Activated T-cell treated with anti-CD3 and anti-CD28 coated beads for 48 hours (primary cell): Measurements from ENCODE around the gene ANKRD28.
A peak's percentile ranks its signal among the peaks of the same experiment; 100 is the strongest.
"Not testable (repeated sequence)": the region's sequence is repeated elsewhere in the genome, so short reads cannot be mapped to it uniquely, and the experiment has no call there.

Source experiments
- DNase-seq: peaks from one replicate; pipeline ENCODE4 v3.0.0-alpha.2; 2020; ENCODE audit warnings: low read depth

ANKRD28 gene

DNA sequence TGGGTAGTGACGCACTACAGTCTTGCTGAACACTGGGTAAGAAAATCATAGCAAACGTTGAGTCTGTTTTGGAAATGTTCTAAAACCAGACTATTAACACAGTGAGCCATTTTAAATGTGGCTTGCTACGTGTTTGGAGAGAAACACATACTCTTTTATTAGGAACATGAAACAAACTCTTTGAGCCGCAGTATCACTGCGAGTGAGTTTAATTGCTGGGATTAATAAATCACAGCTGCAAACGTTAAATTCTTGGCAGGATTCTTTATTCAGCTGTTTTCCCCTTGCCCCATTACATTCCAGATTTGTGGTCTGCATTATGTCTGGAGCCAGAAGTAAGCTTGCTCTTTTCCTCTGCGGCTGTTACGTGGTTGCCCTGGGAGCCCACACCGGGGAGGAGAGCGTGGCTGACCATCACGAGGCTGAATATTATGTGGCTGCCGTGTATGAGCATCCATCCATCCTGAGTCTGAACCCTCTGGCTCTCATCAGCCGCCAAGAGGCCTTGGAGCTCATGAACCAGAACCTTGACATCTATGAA is 162.6 kb downstream of the ANKRD28 start:
- no peak for DNase-seq

DNA sequence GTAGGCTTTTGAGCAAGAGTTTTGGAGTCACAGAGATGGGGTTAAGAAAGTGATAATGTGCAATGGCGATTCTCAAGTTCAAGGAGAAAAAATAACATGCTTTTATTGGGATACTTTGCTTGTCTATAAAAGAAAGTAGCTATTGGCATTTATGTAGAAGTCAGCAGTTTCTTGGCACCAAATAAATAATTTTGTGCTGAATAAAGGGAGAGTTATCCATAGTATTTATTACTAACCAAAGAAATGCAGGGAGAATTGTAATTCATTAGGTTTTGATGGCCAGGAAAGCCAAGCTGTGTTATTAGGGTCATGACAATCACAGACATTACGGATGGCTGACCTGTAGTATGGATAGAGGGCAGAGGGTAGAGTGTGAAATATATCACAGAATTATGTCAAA is 163.1 kb downstream of the ANKRD28 start:
- no peak for DNase-seq

DNA sequence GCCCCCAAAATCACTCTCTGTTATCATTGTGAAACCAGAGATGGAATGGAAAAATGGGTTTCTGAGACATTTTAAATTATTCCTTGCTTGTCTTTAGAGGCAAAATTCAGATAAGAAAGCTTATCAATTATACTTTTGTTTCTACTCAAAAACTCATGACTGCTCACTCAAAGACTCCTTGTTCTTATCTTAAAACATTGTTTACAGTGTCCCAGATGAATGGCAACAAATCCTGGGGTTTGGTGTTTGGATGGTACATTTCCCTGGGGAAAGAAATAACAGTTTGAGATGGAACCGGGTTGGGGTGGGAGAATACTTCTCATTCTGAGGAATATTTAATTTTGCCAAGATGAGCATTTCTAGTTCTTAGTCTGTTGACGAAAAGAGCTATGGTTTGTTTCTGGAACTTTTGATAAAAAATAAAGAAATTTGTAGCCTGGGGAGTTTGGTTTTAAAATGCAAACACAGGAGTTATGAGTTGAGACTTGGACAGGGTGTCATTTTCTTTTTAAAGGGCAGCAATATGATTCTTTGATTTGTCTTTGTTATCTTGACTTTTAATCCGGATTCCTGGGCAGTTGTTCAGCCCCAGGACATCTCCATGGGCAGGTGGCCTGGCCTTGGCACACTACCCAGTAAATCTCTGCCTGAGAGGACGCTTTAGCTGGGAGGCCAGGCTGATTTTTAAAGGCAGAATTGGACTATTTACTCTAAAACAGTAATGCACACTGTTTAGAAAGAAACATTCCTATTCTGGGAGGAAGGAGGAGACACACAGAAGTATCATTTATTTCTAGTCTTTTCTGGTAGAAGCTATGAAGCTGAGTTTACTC is 163.8 kb downstream of the ANKRD28 start:
- DNase-seq = no peak

DNA sequence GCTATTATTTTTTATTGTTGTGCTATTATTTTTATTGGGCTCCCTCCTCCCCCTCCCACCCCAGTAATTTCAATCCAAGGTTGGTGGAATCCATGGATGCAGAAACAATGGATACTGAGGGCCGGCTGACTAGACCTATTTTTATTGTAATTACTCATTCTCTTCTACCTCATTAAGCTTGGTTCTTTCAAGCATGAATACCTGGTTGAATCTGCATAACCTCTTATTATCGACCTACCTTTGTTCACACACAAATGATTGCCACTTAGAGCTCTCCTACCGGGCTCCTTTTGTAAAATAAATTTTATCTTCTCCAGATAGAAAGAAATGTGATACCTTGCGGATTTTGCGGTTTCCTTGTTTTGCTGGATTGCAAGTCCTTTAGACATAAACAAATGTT is 164.6 kb downstream of the ANKRD28 start:
- DNase-seq = no peak

DNA sequence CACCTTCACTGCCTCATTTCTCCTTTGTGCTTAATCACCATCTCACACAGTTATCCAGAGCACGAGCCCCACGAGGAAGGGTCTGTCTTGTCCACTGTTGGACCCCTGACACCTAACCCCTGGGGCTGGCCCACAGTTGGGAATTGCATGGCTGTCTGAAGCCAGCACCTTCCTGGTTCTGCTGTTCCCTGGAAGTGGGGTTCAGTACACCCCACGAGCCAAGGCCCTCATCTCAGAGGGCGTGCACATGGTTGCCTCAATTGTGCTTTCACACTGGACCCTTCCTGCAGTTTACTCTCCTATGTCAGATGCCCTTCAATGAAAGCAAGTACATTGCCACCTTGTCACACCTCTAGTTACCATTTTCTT is 165.6 kb downstream of the ANKRD28 start:
- DNase-seq = no peak

DNA sequence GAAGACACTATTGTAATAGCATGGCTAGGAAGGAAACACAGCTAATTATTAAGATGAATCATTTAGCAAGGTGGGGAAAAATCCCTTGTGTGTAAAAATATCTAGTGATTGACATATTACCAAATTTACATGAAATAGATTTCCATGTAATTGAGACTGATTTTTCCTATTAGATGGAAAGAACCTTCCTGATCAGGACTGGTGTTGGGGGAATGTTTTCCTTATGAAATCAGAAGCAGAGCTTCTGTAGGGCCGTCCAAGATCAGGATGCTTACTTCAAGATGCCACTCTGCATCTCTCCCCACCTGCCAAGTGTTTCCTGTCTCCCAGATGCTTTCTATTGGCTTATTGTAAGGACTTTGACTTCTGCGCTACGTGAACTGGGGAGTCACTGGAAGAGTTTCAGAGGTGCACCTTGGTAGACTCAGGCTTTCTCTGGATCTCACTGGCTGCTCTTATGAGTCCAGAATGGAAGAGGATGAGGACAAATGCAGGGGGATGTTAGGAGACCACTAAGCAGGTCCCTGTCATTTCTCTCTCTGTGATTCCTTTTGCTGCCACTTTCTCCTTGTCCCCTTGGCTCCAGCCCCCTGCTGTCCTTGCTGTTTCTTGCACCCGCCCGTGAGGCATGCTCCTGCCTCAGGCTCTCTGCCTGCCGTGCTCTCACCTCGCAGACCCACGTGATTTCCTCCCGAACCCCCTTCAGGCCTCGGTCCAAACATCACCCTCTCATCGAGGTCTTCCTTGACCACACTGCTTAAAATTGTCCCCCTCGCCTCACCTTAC is 166.2 kb downstream of the ANKRD28 start:
- DNase-seq = no peak

DNA sequence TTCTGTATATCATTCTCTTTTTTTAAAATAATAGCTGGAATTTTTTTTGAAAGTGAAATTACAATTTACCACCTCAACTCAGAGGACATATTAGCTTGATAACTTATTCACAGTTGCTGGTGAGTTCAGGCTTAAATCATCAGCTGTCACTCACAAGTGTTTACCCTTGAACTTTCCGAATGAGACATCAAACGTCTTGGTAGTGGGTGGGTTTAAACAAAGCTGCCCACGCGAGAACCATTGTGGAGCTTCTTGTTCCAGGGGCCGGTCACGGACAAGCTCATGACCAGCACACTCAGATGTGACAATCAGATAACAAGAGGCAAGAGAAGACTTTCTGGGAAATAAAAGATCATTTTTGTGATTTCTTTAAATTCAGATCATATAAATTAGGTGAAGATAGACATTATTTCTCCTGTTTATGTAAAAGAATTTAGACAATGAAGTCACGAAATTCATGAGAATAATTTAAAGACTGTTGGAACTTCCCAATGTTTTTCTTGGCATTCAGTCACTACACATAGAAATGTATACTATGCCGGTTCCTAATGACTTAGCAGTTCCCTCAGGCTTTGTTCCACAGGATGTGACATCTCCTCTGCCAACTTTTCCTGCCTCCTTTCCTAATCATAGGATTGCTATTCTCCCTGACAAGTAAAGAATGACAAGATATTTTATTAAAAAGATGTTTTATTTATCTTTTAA is 167.0 kb downstream of the ANKRD28 start:
- no peak for DNase-seq

DNA sequence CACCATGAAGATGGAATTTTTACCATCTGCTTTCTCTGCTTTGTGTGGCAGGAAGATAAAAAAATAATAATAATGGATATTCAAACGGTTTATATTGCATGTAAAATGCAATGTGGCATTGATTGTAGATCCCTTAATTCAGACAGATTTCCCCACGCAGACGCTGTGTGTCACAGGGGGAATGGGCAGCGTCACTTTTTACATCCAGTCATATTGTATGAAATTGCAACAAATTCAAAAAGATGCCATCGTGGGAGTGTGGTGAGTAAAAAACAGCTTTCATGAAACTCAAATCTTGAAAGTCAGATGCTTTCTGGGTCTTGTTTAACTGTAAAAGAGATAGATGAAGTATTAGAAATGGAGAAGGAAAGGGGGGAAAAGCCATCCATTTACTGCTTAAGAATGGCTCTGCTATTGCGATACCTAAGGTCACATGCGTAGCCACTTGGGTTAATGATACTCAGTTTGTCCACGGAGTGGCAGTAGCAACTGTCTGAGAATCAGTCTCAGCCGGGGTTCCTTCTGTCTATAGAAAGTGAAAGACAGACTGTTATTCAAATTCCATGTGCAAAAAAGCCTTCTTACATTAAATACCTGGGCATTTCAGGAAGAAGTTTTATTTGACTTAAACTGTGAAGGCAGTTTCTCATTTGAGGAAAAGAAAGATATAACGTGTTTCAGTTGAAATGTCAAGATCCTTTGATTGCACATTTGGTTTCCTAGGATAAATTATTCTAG is 167.8 kb downstream of the ANKRD28 start:
- DNase-seq = peak; percentile 27

DNA sequence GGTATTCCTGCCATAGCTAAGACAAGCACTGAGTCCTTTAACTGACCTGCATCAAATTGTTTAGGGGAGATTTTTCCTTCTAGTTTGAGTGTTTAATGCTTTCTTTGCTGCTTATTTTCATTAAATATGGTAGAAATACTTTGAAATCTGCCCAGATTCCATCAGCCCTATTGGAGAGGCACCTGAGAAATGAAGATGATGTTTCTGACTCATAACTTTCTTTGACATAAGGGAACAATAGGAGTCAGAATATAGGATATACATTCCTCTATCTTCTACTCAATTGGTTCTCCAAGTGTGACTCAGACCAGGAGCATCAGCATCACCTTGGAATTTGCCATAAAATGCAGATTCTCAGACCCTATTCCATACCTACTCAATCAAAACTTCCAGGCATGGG is 168.8 kb downstream of the ANKRD28 start:
- DNase-seq = no peak

DNA sequence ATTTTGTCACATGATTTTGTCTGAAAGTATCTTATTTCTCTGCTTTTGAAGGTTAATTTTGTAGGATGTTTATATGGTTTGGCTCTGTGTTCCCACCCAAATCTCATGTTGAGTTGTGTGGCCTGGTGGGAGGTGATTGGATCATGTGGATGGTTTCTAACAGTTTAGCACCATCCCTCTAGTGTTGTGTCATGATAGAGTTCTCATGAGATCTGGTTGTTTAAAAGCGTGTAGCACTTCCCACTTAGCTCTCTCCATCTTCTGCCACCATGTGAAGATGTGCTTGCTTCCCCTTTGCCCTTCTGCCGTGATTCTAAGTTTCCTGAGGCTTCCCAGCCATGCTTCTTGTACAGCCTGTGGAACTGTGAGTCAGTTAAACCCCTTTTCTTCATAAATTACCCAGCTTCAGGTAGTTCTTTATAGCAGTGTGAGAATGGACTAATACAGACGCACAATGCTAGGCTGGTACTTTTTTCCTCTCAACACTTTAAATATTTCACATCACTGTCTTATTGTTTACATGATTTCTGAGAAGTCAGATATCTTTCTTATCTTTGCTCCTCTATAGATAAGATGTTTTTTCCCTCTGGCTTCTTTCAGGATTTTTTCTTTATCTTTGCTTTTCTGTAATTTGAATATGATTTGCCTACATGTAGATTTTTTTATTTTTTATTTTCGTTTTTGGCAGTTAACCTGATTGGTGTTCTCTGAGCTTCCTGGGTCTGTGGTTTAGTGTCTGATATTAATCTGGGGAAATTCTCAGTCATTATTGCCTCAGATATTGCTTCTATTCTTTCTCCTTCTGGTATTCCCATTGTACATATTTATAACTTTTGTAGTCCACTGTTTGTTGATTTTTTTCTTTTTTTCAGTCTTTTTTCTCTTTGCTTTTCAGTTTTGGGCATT is 174.0 kb downstream of the ANKRD28 start:
- no peak for DNase-seq

DNA sequence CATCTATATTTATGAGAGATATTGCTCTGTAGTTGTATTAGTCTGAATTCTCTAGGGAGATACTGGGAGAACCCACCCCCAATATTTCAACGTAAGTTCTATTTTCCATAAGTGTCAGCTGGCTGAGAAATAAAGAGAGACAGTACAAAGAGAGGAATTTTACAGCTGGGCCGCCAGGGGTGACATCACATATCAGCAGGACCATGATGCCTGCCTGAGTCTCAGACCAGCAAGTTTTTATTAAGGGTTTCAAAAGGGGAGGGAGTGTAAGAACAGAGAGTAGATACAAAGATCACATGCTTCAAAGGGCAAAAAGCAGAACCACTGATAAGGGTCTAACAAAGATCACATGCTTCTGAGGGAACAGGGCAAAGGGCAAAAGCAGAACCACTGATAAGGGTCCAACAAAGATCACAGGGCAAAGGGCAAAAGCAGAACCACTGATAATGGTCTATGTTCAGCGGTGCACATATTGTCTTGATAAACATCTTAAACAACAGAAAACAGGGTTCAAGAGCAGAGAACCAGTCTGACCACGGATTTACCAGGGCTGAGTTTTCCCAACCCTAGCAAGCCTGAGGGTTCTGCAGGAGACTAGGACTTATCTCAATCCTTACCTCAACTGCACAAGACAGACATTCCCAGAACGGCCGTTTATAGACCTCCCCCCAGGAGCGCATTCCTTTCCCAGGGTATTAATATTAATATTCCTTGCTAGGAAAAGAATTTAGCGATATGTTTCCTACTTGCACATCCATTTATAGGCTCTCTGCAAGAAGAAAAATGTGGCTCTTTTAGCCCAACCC is 177.9 kb downstream of the ANKRD28 start:
- DNase-seq = not testable (repeated sequence)
